HepG2 (cell line): ENCODE measurements around the gene CDK11B. TPM values are rescaled to one million over a fixed set of nuclear protein-coding genes. Genes with fewer than 3 reads are reported as not detected.

Source experiments
- CEBPB ChIP-seq: IDR thresholded peaks from 2 replicates; pipeline ENCODE4 v1.6.1; 2011; ENCODE audit warnings: low read depth, low read length, improper control_type of control experiment, borderline replicate concordance
- DMAP1 ChIP-seq: IDR thresholded peaks from 2 replicates; pipeline ENCODE4 v1.6.1; 2016
- DZIP1 ChIP-seq: sonication (generic); formaldehyde crosslinking; IDR thresholded peaks from 2 replicates; pipeline ENCODE4 v1.5.0; 2020; ENCODE audit warnings: mild to moderate bottlenecking, missing genetic modification reagents
- EP300 ChIP-seq, 3 experiments: sonication (generic) in 1 of 3; formaldehyde crosslinking in 1 of 3; IDR thresholded peaks; 2 replicates each; pipeline versions ENCODE4 v1.5.1 to v1.6.1; 2011 to 2020; ENCODE audit warnings: low read depth in 2 of 3, low read length in 2 of 3, borderline replicate concordance in 1 of 3, improper control_type of control experiment in 1 of 3, mild to moderate bottlenecking in 1 of 3, missing genetic modification reagents in 1 of 3, moderate library complexity in 1 of 3
- FOSL2 ChIP-seq: sonication (generic); formaldehyde crosslinking; IDR thresholded peaks from 2 replicates; pipeline ENCODE4 v1.4.0; 2020; ENCODE audit warnings: missing genetic modification reagents
- FOXK2 ChIP-seq: fragments of 450-650 bp; IDR thresholded peaks from 2 replicates; pipeline ENCODE4 v1.6.1; 2016
- GLI4 ChIP-seq: sonication (generic); formaldehyde crosslinking; IDR thresholded peaks from 2 replicates; pipeline ENCODE4 v1.5.1; 2020; ENCODE audit warnings: missing genetic modification reagents, mild to moderate bottlenecking, moderate library complexity, borderline replicate concordance
- GTF2F1 ChIP-seq: fragments of 150-350 bp; IDR thresholded peaks from 2 replicates; pipeline ENCODE4 v1.6.1; 2014; ENCODE audit warnings: low read length
- HOXA7 ChIP-seq: sonication (generic); formaldehyde crosslinking; IDR thresholded peaks from 2 replicates; pipeline ENCODE4 v1.8.1; 2022; ENCODE audit warnings: mild to moderate bottlenecking, missing genetic modification reagents, moderate library complexity
- HOXA9 ChIP-seq: sonication (generic); formaldehyde crosslinking; IDR thresholded peaks from 2 replicates; pipeline ENCODE4 v1.8.1; 2022; ENCODE audit warnings: missing genetic modification reagents, mild to moderate bottlenecking, moderate library complexity, borderline replicate concordance
- HOXD1 ChIP-seq: sonication (generic); formaldehyde crosslinking; IDR thresholded peaks from 2 replicates; pipeline ENCODE4 v1.5.0; 2020; ENCODE audit warnings: missing genetic modification reagents
- KLF12 ChIP-seq: sonication (generic); formaldehyde crosslinking; IDR thresholded peaks from 2 replicates; pipeline ENCODE4 v1.4.0; 2020; ENCODE audit warnings: missing genetic modification reagents, borderline replicate concordance
- NCOA1 ChIP-seq: sonication (generic); formaldehyde crosslinking; IDR thresholded peaks from 2 replicates; pipeline ENCODE4 v1.9.0; 2021; ENCODE audit warnings: missing genetic modification reagents
- PTBP1 ChIP-seq: fragments of 200-400 bp; formaldehyde crosslinking; IDR thresholded peaks from 2 replicates; pipeline ENCODE4 v1.6.1; 2018; ENCODE audit warnings: low read length, low read depth; ENCODE audit not compliant: poor library complexity, severe bottlenecking
- RBM39 ChIP-seq: fragments of 200-400 bp; formaldehyde crosslinking; IDR thresholded peaks from one replicate; pipeline ENCODE4 v1.6.1; 2018; ENCODE audit warnings: antibody characterized with exemption, mild to moderate bottlenecking, low read depth, low read length; ENCODE audit not compliant: poor library complexity, severe bottlenecking
- TFDP2 ChIP-seq: sonication (generic); formaldehyde crosslinking; IDR thresholded peaks from 2 replicates; pipeline ENCODE4 v1.4.0; 2020; ENCODE audit warnings: missing genetic modification reagents
- ZFY ChIP-seq: sonication (generic); formaldehyde crosslinking; IDR thresholded peaks from 2 replicates; pipeline ENCODE4 v1.4.0; 2020; ENCODE audit warnings: missing genetic modification reagents
- ZNF329 ChIP-seq: sonication (generic); formaldehyde crosslinking; IDR thresholded peaks from 2 replicates; pipeline ENCODE4 v1.9.0; 2021; ENCODE audit warnings: low read depth, mild to moderate bottlenecking, missing genetic modification reagents
- ZNF552 ChIP-seq: sonication (generic); formaldehyde crosslinking; IDR thresholded peaks from 2 replicates; pipeline ENCODE4 v1.9.0; 2022; ENCODE audit warnings: missing genetic modification reagents, mild to moderate bottlenecking, borderline replicate concordance
- ZNF687 ChIP-seq: sonication (generic); formaldehyde crosslinking; IDR thresholded peaks from 2 replicates; pipeline ENCODE4 v1.5.1; 2020; ENCODE audit warnings: mild to moderate bottlenecking, missing genetic modification reagents, moderate library complexity
- ZNF790 ChIP-seq: sonication (generic); formaldehyde crosslinking; IDR thresholded peaks from 2 replicates; pipeline ENCODE4 v1.8.0; 2022; ENCODE audit warnings: missing genetic modification reagents, mild to moderate bottlenecking, borderline replicate concordance
- ZNF879 ChIP-seq: sonication (generic); formaldehyde crosslinking; IDR thresholded peaks from 2 replicates; pipeline ENCODE4 v1.8.1; 2023; ENCODE audit warnings: missing genetic modification reagents
- polyA plus RNA-seq, 8 experiments: library from polyadenylated mRNA; depleted of rRNA in 3 of 8; stranded (reverse) in 7 of 8; unstranded in 1 of 8; fragments of >200 nt; fragmentation: Illumina TruSeq in 4 of 8; extraction: Trizol in 4 of 8; gene quantifications; 2 replicates each; pipeline versions ENCODE4 v1.2.1 to v1.2.3, GENCODE V29; 2011 to 2016; ENCODE audit warnings: low read depth in 4 of 8, missing spikeins in 1 of 8, mixed read lengths in 1 of 8; ENCODE audit not compliant: insufficient read depth in 1 of 8
- total RNA-seq, 5 experiments: library from RNA; depleted of rRNA; stranded (reverse); fragments of >200 nt; fragmentation: Illumina TruSeq; extraction: Trizol; gene quantifications; 2 replicates each; pipeline ENCODE4 v1.2.3, GENCODE V29; 2016; ENCODE audit warnings: low read depth in 1 of 5

CDK11B gene
- total and polyA plus RNA-seq, 2 of the 13 experiments (the other 11 are each of a cell fraction or from before 2014, with no cell fraction given): 3.6 to 15.1 TPM

GRCh38 chr1:1597275-1597930 is 61.4 kb downstream of the CDK11B start (continued):
- TF ChIP-seq ZNF552 (CRISPR knock-in tag) (no peak), ZNF687 (CRISPR knock-in tag) (peak; percentile 60), EP300 (IDR thresholded peaks at IDR 0.05; ENCODE audit: low read depth in 2 of 2, low read length in 2 of 2) (no peak), EP300 (CRISPR knock-in tag; IDR thresholded peaks at IDR 0.05; ENCODE audit: borderline replicate concordance) (0 out of 2 replicates have a peak, but pooled peaks have one; percentile 14), ZFY (CRISPR knock-in tag) (no peak), KLF12 (CRISPR knock-in tag) (no peak), PTBP1 (no peak), DMAP1 (CRISPR knock-in tag) (no peak), HOXA7 (CRISPR knock-in tag) (no peak), ZNF879 (CRISPR knock-in tag) (no peak), ZNF790 (CRISPR knock-in tag) (no peak), DZIP1 (CRISPR knock-in tag) (no peak), GTF2F1 (no peak), HOXA9 (CRISPR knock-in tag) (no peak), TFDP2 (no peak), GLI4 (CRISPR knock-in tag) (no peak), FOXK2 (no peak), HOXD1 (no peak), ZNF329 (0 out of 2 replicates have a peak, but pooled peaks have one; percentile 53), CEBPB (no peak), FOSL2 (CRISPR knock-in tag) (peak; percentile 51), NCOA1 (CRISPR knock-in tag) (no peak), RBM39 (no peak)
